Measurements from ENCODE around the gene PBX1.

Gene PBX1

GRCh38 chr1:164618202-164618564 lies 59.2 kb downstream of the PBX1 start:
- no peak for DNase-seq

GRCh38 chr1:164619006-164619784 lies 60.2 kb downstream of the PBX1 start:
- no peak for DNase-seq

GRCh38 chr1:164622068-164622845 lies 63.3 kb downstream of the PBX1 start:
- no peak for DNase-seq

GRCh38 chr1:164623805-164624204 lies 64.8 kb downstream of the PBX1 start:
- DNase-seq = no peak

GRCh38 chr1:164624400-164624799 lies 65.4 kb downstream of the PBX1 start:
- DNase-seq = no peak

GRCh38 chr1:164625004-164625617 lies 66.1 kb downstream of the PBX1 start:
- peak; percentile 26 for DNase-seq

- no peak for DNase-seq
These were observed 69.8 kb downstream of the PBX1 start for GRCh38 chr1:164628772-164629171.

GRCh38 chr1:164629971-164630370 lies 71.0 kb downstream of the PBX1 start:
- no peak for DNase-seq

- DNase-seq = no peak
These were observed 71.8 kb downstream of the PBX1 start for GRCh38 chr1:164630626-164631396.

GRCh38 chr1:164631751-164632150 lies 72.8 kb downstream of the PBX1 start:
- no peak for DNase-seq

- no peak for DNase-seq
These were observed 75.0 kb downstream of the PBX1 start for GRCh38 chr1:164633997-164634396.

- DNase-seq = no peak
These were observed 76.2 kb downstream of the PBX1 start for GRCh38 chr1:164635059-164635802.

- DNase-seq = no peak
These were observed 77.1 kb downstream of the PBX1 start for GRCh38 chr1:164635803-164636731.

GRCh38 chr1:164636757-164637156 lies 77.8 kb downstream of the PBX1 start:
- DNase-seq = no peak

GRCh38 chr1:164637461-164638375 lies 78.7 kb downstream of the PBX1 start:
- no peak for DNase-seq

GRCh38 chr1:164638492-164639202 lies 79.7 kb downstream of the PBX1 start:
- DNase-seq = no peak

- no peak for DNase-seq
These were observed 81.8 kb downstream of the PBX1 start for GRCh38 chr1:164640686-164641352.

GRCh38 chr1:164641353-164641730 lies 82.4 kb downstream of the PBX1 start:
- no peak for DNase-seq

- no peak for DNase-seq
These were observed 84.0 kb downstream of the PBX1 start for GRCh38 chr1:164643018-164643417.

Data from RPMI8226 (cell line).